Endothelial cell of umbilical vein (primary cell): ENCODE results near the gene JAKMIP1. TPM values are rescaled to one million over a fixed set of nuclear protein-coding genes. Genes with fewer than 3 reads are reported as not detected.

Source experiments
- BruUV-seq: library from RNA; stranded (reverse); fragments of 400-500 nt; replicated peaks from 2 replicates; lab custom pipeline; 2021; lab: Mats Ljungman, UMichigan
- CTCF ChIA-PET: fragments of 300-600, 350-600 bp; sonication (Branson Sonifier 250); formaldehyde crosslinking; loops from one replicate; lab custom pipeline; 2021; ENCODE audit warnings: antibody characterized with exemption, inconsistent platforms; lab: Charles Lee
- POLR2A ChIA-PET: fragments of 300-600, 350-600 bp; sonication (Branson Sonifier 250); formaldehyde crosslinking; loops from one replicate; lab custom pipeline; 2021; ENCODE audit warnings: antibody characterized with exemption, inconsistent platforms; lab: Charles Lee
- DNase-seq: peaks from one replicate; pipeline ENCODE4 v3.0.0-alpha.2; 2011; ENCODE audit warnings: low read depth, low spot score
- FAIRE-seq: peaks from 2 replicates; lab custom pipeline; 2011; peaks lifted over from hg19 to GRCh38; lab: Jason Lieb, UNC
- H2AFZ ChIP-seq: 2 replicates; pipeline ENCODE4 v1.6.0; 2012; ENCODE audit warnings: low read depth, low read length, control low read depth, inconsistent platforms
- H3K27ac ChIP-seq: 2 replicates; pipeline ENCODE4 v1.5.1; 2011; ENCODE audit warnings: low read depth, mild to moderate bottlenecking, control low read depth, low read length, moderate library complexity; ENCODE audit not compliant: insufficient read depth
- H3K27me3 ChIP-seq, 2 experiments: 2 replicates each; pipeline versions ENCODE4 v1.6.0 to v1.6.1; 2011; ENCODE audit warnings: low read length in 2 of 2, mixed read lengths in 1 of 2; ENCODE audit not compliant: control insufficient read depth in 2 of 2, insufficient read depth in 2 of 2
- H3K36me3 ChIP-seq, 2 experiments: 2 replicates in 1 of 2; 3 replicates in 1 of 2; pipeline ENCODE4 v1.5.1; 2011; ENCODE audit warnings: low read length in 2 of 2, mild to moderate bottlenecking in 1 of 2, moderate library complexity in 1 of 2; ENCODE audit not compliant: control insufficient read depth in 2 of 2, insufficient read depth in 2 of 2; ENCODE audit errors: extremely low read depth in 1 of 2
- H3K4me1 ChIP-seq: 3 replicates; pipeline ENCODE4 v1.5.1; 2011; ENCODE audit warnings: mild to moderate bottlenecking, low read length; ENCODE audit not compliant: control insufficient read depth, insufficient read depth; ENCODE audit errors: extremely low read depth
- H3K4me2 ChIP-seq: 2 replicates; pipeline ENCODE4 v1.6.1; 2011; ENCODE audit warnings: low read length, control low read depth, mixed read lengths; ENCODE audit not compliant: insufficient read depth
- H3K4me3 ChIP-seq, 3 experiments: fragments of 200-600 bp in 1 of 3; sonication (generic), shearing (Covaris generic) in 1 of 3; replicated peaks in 1 of 3; 2 replicates each; pipeline ENCODE4 v1.5.1; 2011 to 2016; ENCODE audit warnings: control low read depth in 3 of 3, low read length in 3 of 3, mild to moderate bottlenecking in 2 of 3, inconsistent platforms in 1 of 3, low read depth in 1 of 3, moderate library complexity in 1 of 3; ENCODE audit not compliant: insufficient read depth in 1 of 3
- H3K79me2 ChIP-seq: 2 replicates; pipeline ENCODE4 v1.6.0; 2012; ENCODE audit warnings: low read length, inconsistent platforms; ENCODE audit not compliant: control insufficient read depth, insufficient read depth
- H3K9ac ChIP-seq: replicated peaks from 2 replicates; pipeline ENCODE3; 2011; ENCODE audit warnings: low read length, control low read depth; ENCODE audit not compliant: insufficient read depth; ENCODE audit errors: extremely low read depth
- H3K9me1 ChIP-seq: replicated peaks from 3 replicates; pipeline ENCODE4 v1.6.0; 2011; ENCODE audit warnings: mild to moderate bottlenecking, low read length; ENCODE audit not compliant: control insufficient read depth, insufficient read depth; ENCODE audit errors: extremely low read depth
- H3K9me3 ChIP-seq: replicated peaks from 2 replicates; pipeline ENCODE4 v1.5.1; 2012; ENCODE audit warnings: low read length, inconsistent platforms; ENCODE audit not compliant: control insufficient read depth, insufficient read depth
- H4K20me1 ChIP-seq: replicated peaks from 2 replicates; pipeline ENCODE3; 2011; ENCODE audit warnings: mild to moderate bottlenecking, low read length; ENCODE audit not compliant: control insufficient read depth, insufficient read depth; ENCODE audit errors: extremely low read depth
- EZH2 ChIP-seq: IDR thresholded peaks from 2 replicates; pipeline ENCODE4 v1.6.1; 2012; ENCODE audit warnings: borderline replicate concordance, low read depth, mild to moderate bottlenecking, moderate library complexity, low read length, inconsistent platforms; ENCODE audit not compliant: severe bottlenecking
- FOS ChIP-seq: IDR thresholded peaks from 2 replicates; pipeline ENCODE4 v1.6.1; 2011; ENCODE audit warnings: mild to moderate bottlenecking, low read length, moderate library complexity, borderline replicate concordance; ENCODE audit not compliant: insufficient read depth
- GATA2 ChIP-seq: IDR thresholded peaks from 2 replicates; pipeline ENCODE4 v1.7.0; 2011; ENCODE audit warnings: low read depth, mild to moderate bottlenecking, moderate library complexity, mixed read lengths, low read length; ENCODE audit not compliant: insufficient read length, insufficient read depth
- JUN ChIP-seq: IDR thresholded peaks from 2 replicates; pipeline ENCODE4 v1.6.1; 2011; ENCODE audit warnings: borderline replicate concordance, low read depth; ENCODE audit not compliant: insufficient read length, insufficient read depth
- MYC ChIP-seq: IDR thresholded peaks from one replicate; pipeline ENCODE4 v1.6.1; 2011; ENCODE audit warnings: mild to moderate bottlenecking, low read depth, low read length
- POLR2A ChIP-seq: IDR thresholded peaks from 2 replicates; pipeline ENCODE4 v1.6.1; 2012; ENCODE audit warnings: low read depth, mild to moderate bottlenecking, control low read depth, low read length
- POLR2AphosphoS5 ChIP-seq: IDR thresholded peaks from 2 replicates; pipeline ENCODE4 v1.6.1; 2012; ENCODE audit warnings: low read depth, mild to moderate bottlenecking, control low read depth, low read length, moderate library complexity; ENCODE audit not compliant: insufficient read depth
- dilution Hi-C: fragments of 300-500 bp; cut with MboI; formaldehyde crosslinking; loops from one replicate; pipeline ENCODE4 v1.15.0; 2019; ENCODE audit warnings: low sequenced_read_pairs; ENCODE audit not compliant: extremely low pct_ligation_motif_present
- intact Hi-C: fragments of 100-400 bp; cut with micrococcal nuclease; formaldehyde crosslinking; loops from one replicate; pipeline ENCODE4 v1.10.0; 2022
- polyA plus RNA-seq, 4 experiments: library from polyadenylated mRNA; depleted of rRNA in 3 of 4; stranded (reverse) in 3 of 4; unstranded in 1 of 4; fragments of >200 nt; gene quantifications; 2 replicates each; pipeline versions ENCODE4 v1.2.1 to v1.2.3, GENCODE V29; 2011 to 2012; ENCODE audit warnings: missing spikeins in 1 of 4
- total RNA-seq: library from RNA; stranded (reverse); gene quantifications from 2 replicates; pipeline ENCODE4 v1.2.3, GENCODE V29; 2021
- TF ChIP-seq, protein P1 (sequence below): IDR thresholded peaks from 2 replicates; pipeline ENCODE4 v1.6.1; 2011; ENCODE audit not compliant: insufficient read depth, insufficient read length
- TF ChIP-seq, protein P2 (sequence below), 2 donors: IDR thresholded peaks; 1 replicate in 1 of 2; 2 replicates in 1 of 2; pipeline ENCODE4 v1.5.1; 2011; ENCODE audit warnings: low read length in 2 of 2, mild to moderate bottlenecking in 2 of 2, moderate library complexity in 2 of 2, control low read depth in 1 of 2, inconsistent platforms in 1 of 2, low read depth in 1 of 2; ENCODE audit not compliant: insufficient read depth in 1 of 2; ENCODE audit errors: extremely low read depth in 1 of 2

JAKMIP1 gene
- total and polyA plus RNA-seq, 2 donors (not counting 3 experiments of a cell fraction or from before 2014, with no cell fraction given), result not detected

DNA sequence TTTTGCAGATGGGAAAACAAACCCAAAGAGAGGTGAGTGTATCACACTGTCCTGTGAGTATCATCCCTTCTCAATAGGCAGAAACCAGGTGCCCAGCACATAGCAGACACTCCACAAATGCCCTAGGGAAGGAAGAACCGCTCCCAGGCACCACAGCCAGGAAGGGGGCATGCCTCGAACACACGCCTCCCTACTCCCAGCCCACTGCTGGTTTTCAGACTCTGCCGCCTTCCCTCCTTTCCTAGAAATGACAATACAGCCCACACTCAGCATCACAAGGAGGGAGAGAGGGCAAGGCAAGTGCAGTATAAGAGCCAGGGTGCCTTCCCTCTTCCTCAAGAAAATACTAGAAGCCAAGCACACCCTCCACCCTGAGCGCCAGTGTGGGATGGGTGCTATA lies 16.2 kb downstream of the JAKMIP1 start:
- H4K20me1 ChIP-seq, result no peaks in the 10 kb centered on the region
- FAIRE-seq (no peak), DNase-seq (no peak)
- ChIA-PET POLR2A (no interaction called here), CTCF (no interaction called here)
- H3K4me2 ChIP-seq, result no peak overlapping the region
- no peak overlapping the region for H3K27ac ChIP-seq
- no peaks in the 10 kb centered on the region for H3K9me1 ChIP-seq
- intact Hi-C loops, result no loop called here
- H3K36me3 ChIP-seq, result no peaks in the 10 kb centered on the region
- no peak overlapping the region for H3K4me3 ChIP-seq
- dilution Hi-C loops, result no loop called here
- TF ChIP-seq, protein P1, sequence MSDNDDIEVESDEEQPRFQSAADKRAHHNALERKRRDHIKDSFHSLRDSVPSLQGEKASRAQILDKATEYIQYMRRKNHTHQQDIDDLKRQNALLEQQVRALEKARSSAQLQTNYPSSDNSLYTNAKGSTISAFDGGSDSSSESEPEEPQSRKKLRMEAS, result no peak
- TF ChIP-seq MYC, result no peak
- TF ChIP-seq GATA2, result no peak
- TF ChIP-seq POLR2A, result no peak
- TF ChIP-seq, protein P2, sequence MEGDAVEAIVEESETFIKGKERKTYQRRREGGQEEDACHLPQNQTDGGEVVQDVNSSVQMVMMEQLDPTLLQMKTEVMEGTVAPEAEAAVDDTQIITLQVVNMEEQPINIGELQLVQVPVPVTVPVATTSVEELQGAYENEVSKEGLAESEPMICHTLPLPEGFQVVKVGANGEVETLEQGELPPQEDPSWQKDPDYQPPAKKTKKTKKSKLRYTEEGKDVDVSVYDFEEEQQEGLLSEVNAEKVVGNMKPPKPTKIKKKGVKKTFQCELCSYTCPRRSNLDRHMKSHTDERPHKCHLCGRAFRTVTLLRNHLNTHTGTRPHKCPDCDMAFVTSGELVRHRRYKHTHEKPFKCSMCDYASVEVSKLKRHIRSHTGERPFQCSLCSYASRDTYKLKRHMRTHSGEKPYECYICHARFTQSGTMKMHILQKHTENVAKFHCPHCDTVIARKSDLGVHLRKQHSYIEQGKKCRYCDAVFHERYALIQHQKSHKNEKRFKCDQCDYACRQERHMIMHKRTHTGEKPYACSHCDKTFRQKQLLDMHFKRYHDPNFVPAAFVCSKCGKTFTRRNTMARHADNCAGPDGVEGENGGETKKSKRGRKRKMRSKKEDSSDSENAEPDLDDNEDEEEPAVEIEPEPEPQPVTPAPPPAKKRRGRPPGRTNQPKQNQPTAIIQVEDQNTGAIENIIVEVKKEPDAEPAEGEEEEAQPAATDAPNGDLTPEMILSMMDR (IDR thresholded peaks at IDR 0.05; ENCODE audit: extremely low read depth in 1 of 2, insufficient read depth in 1 of 2, low read depth in 1 of 2, low read length in 2 of 2), result no peak
- no peak for TF ChIP-seq JUN
- no peak for TF ChIP-seq POLR2AphosphoS5
- no peak for TF ChIP-seq EZH2
- TF ChIP-seq FOS, result no peak
- no TSS peak for BruUV-seq
- H3K4me1 ChIP-seq, result no peaks in the 10 kb centered on the region
- H3K27me3 ChIP-seq, result no peaks in the 10 kb centered on the region
- no peak overlapping the region for H2AFZ ChIP-seq
- no peak overlapping the region for H3K9ac ChIP-seq
- H3K79me2 ChIP-seq, result no peaks in the 10 kb centered on the region
- H3K9me3 ChIP-seq, result no peaks in the 10 kb centered on the region
